Glutamatergic neuron (in vitro differentiated cells): Measurements from ENCODE around the gene PPP2R2C. TPM values are rescaled to one million over a fixed set of nuclear protein-coding genes. Genes with fewer than 3 reads are reported as not detected.
A peak's percentile ranks its signal among the peaks of the same experiment; 100 is the strongest.

Experiments
- DNase-seq: peaks from one replicate; pipeline ENCODE4 v3.0.0; 2022
- H3K27ac Mint-ChIP-seq: one replicate; pipeline ENCODE4 v1.8.0; 2020; ENCODE audit warnings: mild to moderate bottlenecking, mixed read lengths, inconsistent platforms; ENCODE audit not compliant: unreplicated experiment
- H3K27me3 Mint-ChIP-seq: one replicate; pipeline ENCODE4 v1.8.0; 2020; ENCODE audit warnings: mild to moderate bottlenecking, moderate library complexity, mixed read lengths, inconsistent platforms; ENCODE audit not compliant: unreplicated experiment
- H3K36me3 Mint-ChIP-seq: one replicate; pipeline ENCODE4 v1.8.0; 2020; ENCODE audit warnings: mild to moderate bottlenecking, mixed read lengths, inconsistent platforms; ENCODE audit not compliant: unreplicated experiment
- H3K4me1 Mint-ChIP-seq: one replicate; pipeline ENCODE4 v1.8.0; 2020; ENCODE audit warnings: mild to moderate bottlenecking, low read depth, mixed read lengths, inconsistent platforms; ENCODE audit not compliant: unreplicated experiment
- H3K4me3 Mint-ChIP-seq: one replicate; pipeline ENCODE4 v1.8.0; 2020; ENCODE audit warnings: mild to moderate bottlenecking, mixed read lengths, inconsistent platforms; ENCODE audit not compliant: unreplicated experiment
- H3K9me3 Mint-ChIP-seq: one replicate; pipeline ENCODE4 v1.8.0; 2020; ENCODE audit warnings: mild to moderate bottlenecking, moderate library complexity, mixed read lengths, inconsistent platforms; ENCODE audit not compliant: unreplicated experiment
- total RNA-seq: library from RNA; stranded (reverse); fragmentation: NEBNext Ultra II Directional; extraction: Animal tissue kit (Norgen Biotek cat#: 25700); gene quantifications from one replicate; pipeline ENCODE4 v1.2.1, GENCODE V29; 2021; ENCODE audit not compliant: unreplicated experiment
- TF ChIP-seq, protein P1 (sequence below): fragments of 200-600 bp; sonication (generic); IDR thresholded peaks from one replicate; pipeline ENCODE4 v1.5.0; 2021; ENCODE audit not compliant: partially characterized antibody, unreplicated experiment

Gene PPP2R2C
- total RNA-seq, 1 donor from 2014 or later, result 9.4 TPM

DNA sequence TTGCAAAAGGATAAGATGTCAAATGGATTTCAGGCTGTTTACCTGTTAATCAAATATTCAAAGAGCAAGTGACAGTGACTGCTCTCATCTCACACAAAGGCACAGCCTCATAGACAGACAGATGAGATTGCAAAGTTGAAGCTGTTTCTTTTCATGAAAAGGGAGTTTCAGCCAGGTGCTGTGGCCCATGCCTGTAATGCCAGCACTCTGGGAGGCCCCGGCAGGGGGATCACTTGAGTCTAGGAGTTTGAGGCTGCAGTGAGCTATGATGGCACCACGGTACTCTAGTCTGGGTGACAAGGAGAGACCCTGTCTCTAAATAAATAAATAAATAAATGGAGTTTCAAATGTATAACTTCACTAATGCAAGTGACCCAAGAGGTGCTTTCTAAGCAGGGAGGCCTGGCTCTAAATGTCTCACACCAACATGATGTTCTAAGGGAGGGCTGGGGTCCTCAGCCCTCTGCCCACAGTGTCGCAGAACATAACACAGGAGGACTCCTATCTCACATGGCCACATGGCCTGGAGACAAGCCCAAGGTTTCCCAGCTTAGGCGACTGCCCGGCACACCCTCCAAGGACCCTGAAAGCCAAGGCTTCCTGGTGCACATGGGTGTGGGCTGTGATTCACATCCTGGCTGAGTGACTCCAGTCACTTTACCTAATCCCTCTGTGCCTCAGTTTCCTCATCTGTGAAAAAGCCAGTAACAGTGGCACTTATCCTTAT lies 26.8 kb downstream of the PPP2R2C start:
- no peak for DNase-seq
- Mint-ChIP-seq H3K27ac (no peak overlapping the region), H3K4me1 (peaks cover 41% of the 10 kb centered on the region), H3K27me3 (peaks cover 10% of the 10 kb centered on the region), H3K36me3 (no peaks in the 10 kb centered on the region), H3K4me3 (no peak overlapping the region), H3K9me3 (peaks cover 10% of the 10 kb centered on the region)
- TF ChIP-seq, protein P1, sequence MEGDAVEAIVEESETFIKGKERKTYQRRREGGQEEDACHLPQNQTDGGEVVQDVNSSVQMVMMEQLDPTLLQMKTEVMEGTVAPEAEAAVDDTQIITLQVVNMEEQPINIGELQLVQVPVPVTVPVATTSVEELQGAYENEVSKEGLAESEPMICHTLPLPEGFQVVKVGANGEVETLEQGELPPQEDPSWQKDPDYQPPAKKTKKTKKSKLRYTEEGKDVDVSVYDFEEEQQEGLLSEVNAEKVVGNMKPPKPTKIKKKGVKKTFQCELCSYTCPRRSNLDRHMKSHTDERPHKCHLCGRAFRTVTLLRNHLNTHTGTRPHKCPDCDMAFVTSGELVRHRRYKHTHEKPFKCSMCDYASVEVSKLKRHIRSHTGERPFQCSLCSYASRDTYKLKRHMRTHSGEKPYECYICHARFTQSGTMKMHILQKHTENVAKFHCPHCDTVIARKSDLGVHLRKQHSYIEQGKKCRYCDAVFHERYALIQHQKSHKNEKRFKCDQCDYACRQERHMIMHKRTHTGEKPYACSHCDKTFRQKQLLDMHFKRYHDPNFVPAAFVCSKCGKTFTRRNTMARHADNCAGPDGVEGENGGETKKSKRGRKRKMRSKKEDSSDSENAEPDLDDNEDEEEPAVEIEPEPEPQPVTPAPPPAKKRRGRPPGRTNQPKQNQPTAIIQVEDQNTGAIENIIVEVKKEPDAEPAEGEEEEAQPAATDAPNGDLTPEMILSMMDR, result no peak

DNA sequence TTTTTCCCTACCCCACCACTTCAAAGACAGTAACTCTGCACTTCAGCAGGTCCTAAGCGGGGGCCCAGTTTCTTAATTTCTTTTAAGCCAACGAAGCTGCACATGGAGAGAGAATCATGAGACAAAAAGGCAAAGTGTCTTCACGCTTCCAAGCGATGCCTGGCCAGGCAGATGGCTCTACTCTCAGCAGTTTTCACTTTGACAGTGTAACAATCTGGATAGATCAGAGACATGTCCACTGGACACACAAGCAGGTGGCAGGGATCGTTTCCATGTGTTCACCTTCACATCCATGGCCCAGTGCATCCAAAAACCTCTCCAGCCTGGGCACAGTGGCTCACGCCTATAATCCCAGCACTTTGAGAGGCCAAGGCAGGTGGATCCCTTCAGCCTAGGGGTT lies 27.8 kb downstream of the PPP2R2C start:
- Mint-ChIP-seq H3K27me3 (peaks cover 10% of the 10 kb centered on the region), H3K27ac (no peak overlapping the region), H3K4me3 (no peak overlapping the region), H3K9me3 (peaks cover 10% of the 10 kb centered on the region), H3K36me3 (no peaks in the 10 kb centered on the region), H3K4me1 (peaks cover 39% of the 10 kb centered on the region)
- TF ChIP-seq, protein P1, result no peak
- no peak for DNase-seq

DNA sequence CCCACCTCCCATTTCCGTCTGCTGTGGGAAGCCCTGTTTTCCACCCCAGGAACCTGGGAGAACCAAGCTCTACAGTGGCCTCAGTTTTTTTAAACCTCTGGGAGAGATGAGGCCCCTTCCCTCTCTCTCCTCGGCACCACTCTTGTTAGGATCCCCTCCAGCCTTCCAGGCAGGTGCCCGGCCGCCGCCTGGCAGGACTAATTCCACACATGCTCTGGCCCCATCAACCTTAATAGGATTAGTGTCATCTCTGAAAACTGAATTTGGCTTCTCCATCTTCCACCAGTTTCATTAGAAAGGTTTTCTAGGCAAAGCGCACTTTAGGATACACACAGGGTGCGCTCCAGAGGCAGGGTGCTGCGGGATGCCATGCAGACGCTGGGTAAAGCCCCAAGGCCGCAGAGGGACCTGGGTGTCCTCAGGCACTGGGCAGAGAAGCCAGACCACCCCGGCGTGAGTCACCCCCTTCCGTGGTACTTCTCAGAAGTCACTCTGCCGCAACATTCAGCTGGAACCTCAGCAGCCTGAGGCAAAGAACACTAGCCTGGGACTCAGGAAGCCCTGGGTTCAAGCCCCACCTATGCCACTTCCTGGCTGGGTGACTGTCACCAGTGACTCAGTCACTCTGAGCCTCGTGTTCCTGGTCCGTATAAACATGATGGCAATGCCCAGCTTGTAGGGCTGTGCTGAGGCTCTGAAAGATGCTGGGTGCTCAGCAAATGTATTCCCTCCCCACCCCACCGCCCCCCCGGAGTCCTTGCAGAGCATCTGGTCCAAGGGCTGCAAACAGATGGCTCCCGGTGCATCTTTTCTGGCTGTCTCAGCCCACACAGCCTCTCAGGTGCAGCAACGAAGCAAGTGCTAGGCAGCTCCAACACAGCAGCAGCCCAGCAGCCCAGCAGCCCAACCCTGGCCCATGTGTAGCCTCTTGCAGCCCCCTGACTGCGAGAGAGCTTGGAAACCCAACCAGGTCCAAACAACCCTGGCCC lies 29.1 kb downstream of the PPP2R2C start:
- H3K36me3 Mint-ChIP-seq, result no peaks in the 10 kb centered on the region
- H3K9me3 Mint-ChIP-seq, result peaks cover 7% of the 10 kb centered on the region
- peak overlapping the region; percentile 8 for H3K27ac Mint-ChIP-seq
- H3K4me3 Mint-ChIP-seq, result peak overlapping the region; percentile 1
- DNase-seq, result peak; percentile 37
- TF ChIP-seq, protein P1, result no peak
- peaks cover 30% of the 10 kb centered on the region for H3K4me1 Mint-ChIP-seq
- H3K27me3 Mint-ChIP-seq, result peaks cover 10% of the 10 kb centered on the region

DNA sequence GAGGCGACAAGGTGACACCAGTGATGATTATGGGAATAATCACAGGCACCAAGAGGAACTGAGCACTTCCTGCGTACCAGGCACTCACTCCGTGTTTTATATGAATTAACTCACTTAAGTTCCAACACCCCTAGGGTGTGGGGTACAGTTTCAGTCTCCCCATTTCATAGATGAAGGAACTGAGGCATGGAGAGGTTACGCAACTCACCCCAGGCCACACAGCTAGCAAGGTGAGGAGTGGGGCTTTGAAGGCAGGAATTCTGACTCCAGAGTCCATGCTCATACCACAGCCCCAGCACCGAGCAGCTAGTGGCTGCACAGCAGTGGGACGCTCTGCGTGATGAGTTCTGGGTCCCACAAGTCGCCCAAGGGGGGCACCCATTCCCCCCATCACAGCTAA lies 29.9 kb downstream of the PPP2R2C start:
- TF ChIP-seq, protein P1, result no peak
- peaks cover 6% of the 10 kb centered on the region for H3K9me3 Mint-ChIP-seq
- peaks cover 27% of the 10 kb centered on the region for H3K4me1 Mint-ChIP-seq
- no peak overlapping the region for H3K27ac Mint-ChIP-seq
- peaks cover 10% of the 10 kb centered on the region for H3K27me3 Mint-ChIP-seq
- no peak for DNase-seq
- no peak overlapping the region for H3K4me3 Mint-ChIP-seq
- no peaks in the 10 kb centered on the region for H3K36me3 Mint-ChIP-seq
